Fibroblast of the aortic adventitia (primary cell): ENCODE data around the gene CCDC3. TPM values are rescaled to one million over a fixed set of nuclear protein-coding genes. Genes with fewer than 3 reads are reported as not detected.

Experiments used
- DNase-seq: peaks from one replicate; pipeline ENCODE4 v3.0.0-alpha.2; 2010; ENCODE audit warnings: low read depth
- H3K4me3 ChIP-seq: 2 replicates; pipeline ENCODE4 v1.5.1; 2011; ENCODE audit warnings: low read depth, mild to moderate bottlenecking, control low read depth, low read length, moderate library complexity
- total RNA-seq: library from RNA; depleted of rRNA; stranded (reverse); fragments of >200 nt; gene quantifications from 2 replicates; pipeline ENCODE4 v1.2.3, GENCODE V29; 2012; ENCODE audit warnings: low replicate concordance
- TF ChIP-seq, protein P1 (sequence below): IDR thresholded peaks from 2 replicates; pipeline ENCODE4 v1.5.1; 2011; ENCODE audit warnings: mild to moderate bottlenecking, low read length, control low read depth, inconsistent platforms; ENCODE audit not compliant: insufficient read depth

CCDC3 gene
- total RNA-seq, 1 donor = 3.9 TPM

DNA sequence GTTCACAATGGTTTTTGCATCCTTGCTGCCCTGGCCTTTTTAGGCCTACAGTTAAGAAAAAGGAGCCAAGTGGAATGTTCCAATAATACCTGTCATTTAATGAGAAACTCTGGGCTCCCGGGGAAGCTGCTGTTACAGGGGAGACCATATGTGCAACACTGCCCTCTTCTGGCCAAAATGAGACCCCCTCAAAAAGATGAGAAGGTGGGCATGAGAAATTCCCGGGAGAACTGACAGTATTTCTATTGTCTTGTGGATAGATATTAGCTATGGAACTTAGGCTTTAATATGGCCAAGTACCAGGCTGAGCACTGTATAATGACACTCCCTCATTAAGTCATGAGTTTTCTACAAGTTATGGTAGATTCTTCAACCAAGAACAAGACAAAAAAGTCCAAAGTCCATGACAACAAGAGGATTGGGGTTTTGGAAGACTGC, 99.4 kb downstream of the CCDC3 start:
- H3K4me3 ChIP-seq = no peak overlapping the region
- DNase-seq = peak; percentile 77
- TF ChIP-seq, protein P1, sequence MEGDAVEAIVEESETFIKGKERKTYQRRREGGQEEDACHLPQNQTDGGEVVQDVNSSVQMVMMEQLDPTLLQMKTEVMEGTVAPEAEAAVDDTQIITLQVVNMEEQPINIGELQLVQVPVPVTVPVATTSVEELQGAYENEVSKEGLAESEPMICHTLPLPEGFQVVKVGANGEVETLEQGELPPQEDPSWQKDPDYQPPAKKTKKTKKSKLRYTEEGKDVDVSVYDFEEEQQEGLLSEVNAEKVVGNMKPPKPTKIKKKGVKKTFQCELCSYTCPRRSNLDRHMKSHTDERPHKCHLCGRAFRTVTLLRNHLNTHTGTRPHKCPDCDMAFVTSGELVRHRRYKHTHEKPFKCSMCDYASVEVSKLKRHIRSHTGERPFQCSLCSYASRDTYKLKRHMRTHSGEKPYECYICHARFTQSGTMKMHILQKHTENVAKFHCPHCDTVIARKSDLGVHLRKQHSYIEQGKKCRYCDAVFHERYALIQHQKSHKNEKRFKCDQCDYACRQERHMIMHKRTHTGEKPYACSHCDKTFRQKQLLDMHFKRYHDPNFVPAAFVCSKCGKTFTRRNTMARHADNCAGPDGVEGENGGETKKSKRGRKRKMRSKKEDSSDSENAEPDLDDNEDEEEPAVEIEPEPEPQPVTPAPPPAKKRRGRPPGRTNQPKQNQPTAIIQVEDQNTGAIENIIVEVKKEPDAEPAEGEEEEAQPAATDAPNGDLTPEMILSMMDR = peak; percentile 84

DNA sequence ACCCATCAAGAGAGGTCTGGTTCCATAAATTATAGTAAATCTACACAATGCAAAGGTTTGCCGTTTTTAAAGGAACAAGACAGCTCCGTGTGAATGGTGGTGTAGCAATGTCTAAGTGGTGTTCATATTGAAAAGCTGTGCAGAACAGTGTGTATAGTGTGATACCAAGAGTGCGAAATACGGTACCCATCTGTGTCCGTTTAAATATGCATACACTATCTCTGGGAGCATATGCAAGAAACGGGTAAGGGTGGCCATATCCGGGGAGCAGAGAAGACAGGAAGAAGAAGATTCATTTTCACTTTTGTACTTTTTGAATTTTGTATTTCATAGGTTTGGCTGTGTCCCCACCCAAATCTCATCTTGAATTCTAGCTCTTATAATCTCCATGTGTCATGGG, 102.0 kb downstream of the CCDC3 start:
- no peak overlapping the region for H3K4me3 ChIP-seq
- DNase-seq = no peak
- TF ChIP-seq, protein P1 = no peak

DNA sequence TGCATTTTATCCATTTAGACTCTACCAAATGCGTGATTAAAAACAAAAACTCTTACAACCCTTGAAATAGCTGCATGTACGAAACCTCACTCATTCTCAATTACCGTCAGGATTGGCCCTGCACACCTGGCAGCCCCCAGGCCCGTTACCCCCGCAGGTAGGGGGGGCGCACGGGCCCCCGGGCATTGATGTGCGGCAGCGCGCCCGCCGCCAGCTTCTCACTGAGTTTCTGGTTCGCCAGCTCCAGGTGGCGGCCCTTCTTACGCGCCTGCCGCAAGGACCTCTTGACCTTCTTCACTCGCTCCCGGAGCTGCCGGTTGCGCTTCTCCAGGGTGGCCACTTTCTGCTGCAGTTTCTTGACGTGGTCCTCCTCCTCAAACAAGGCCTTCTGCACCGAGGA, 103.2 kb downstream of the CCDC3 start:
- DNase-seq = no peak
- TF ChIP-seq, protein P1 = no peak
- H3K4me3 ChIP-seq = no peak overlapping the region

DNA sequence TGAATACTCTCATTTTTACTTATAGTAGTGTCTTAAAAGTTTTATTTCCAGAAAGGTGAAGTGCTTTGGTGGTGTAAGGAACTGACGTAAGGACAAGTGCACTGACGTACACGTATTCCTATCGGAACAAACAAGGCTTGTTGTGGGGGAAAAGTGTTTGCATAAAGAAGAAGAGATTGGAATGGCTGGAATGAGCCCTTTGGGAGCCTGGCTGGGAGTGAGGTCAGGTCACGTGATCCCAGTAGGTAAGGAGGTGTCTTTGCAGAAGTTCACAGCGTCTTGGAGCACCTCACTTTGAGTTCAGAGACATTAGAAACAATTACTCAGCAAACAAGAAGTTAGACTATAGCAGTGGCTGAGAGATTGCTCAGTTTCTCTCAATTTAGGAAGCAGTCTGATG, 104.2 kb downstream of the CCDC3 start:
- TF ChIP-seq, protein P1 = no peak
- no peak overlapping the region for H3K4me3 ChIP-seq
- no peak for DNase-seq

DNA sequence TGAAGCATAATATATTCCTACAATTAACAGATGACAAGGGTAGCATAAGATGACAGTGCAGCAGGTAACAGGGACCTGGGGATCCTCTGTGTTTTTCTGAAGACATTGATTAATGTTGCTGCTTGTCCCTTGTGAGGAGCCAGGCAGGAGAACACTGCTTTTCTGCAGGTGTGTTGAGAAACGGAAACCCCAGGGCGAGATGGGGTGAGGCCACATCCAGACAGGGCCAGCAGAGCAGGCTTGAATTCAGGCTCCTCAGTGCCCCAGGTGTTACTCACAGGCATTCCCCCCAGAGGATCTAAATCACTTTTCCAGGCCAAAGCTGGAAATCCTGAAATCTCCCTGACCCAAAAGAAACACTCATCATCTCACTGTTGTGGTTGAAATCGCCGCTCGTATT, 105.3 kb downstream of the CCDC3 start:
- no peak overlapping the region for H3K4me3 ChIP-seq
- DNase-seq = no peak
- TF ChIP-seq, protein P1 = no peak

DNA sequence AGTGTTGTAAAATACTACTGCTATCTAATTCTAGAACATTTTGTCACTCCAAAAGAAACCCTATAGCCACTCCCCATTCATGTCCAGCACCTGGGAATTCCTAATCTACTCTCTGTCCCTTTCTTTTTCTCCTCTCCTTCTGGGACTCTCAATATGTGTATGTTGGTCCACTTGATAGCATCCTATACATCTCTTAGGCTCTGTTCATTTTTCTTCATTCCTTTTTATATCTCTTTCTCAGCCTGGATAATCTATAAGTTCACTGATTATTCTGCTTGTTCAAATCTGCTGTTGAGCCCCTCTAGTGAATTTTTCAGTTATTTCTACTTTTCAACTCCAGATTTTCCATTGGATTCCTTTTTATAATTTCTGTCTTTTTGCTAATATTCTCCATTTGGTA, 108.6 kb downstream of the CCDC3 start:
- H3K4me3 ChIP-seq = no peak overlapping the region
- no peak for DNase-seq
- TF ChIP-seq, protein P1 = no peak

DNA sequence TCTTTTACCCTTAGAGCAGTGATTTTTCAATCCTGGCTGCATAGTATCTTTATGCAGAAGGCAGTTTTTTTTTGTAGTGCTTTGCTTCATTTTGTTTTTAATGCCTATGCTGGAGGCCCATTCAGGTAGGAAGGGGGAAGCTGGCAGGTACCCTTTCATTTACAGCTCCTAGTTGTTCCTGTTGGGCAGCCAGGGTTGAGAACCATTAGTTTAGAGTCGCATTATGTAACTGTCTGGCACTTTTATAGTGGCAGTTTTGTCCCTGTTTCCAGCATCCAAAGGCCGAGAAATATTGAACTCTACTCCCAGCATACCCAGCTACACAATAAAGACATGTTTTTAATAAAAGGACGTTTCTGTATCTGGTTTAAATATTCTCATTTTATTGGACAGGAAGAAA, 110.6 kb downstream of the CCDC3 start:
- no peak overlapping the region for H3K4me3 ChIP-seq
- no peak for DNase-seq
- TF ChIP-seq, protein P1 = no peak
